GM21717 (cell line): Measurements from ENCODE around the gene TBC1D1.

Source experiments
- ATAC-seq: cut with Tn5 transposase; IDR thresholded peaks from one replicate; pipeline ENCODE4 v1.9.1; 2021; ENCODE audit warnings: mild to moderate bottlenecking, moderate library complexity; ENCODE audit not compliant: unreplicated experiment

Gene TBC1D1

GRCh38 chr4:38095691-38096090 lies 204.8 kb downstream of the TBC1D1 start:
- no peak for ATAC-seq

DNA sequence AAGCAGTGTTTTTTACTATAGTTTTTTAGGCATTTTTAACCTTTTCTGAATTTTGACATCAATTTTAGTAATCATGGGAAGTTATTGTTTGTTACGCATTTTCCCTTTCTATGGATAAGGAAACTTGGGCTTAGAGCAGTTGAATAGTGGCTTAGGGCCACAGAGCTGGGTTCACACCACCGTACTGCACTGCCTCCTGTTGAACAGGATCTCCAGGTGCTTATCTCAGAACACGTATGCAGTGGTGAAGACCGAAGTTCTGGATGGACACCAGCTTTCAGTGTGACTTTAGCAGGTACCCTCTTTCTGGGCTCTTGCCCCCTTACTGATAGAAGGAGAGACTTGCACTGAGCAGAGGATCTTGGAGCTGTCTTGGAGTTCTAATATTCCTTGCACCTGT lies 206.9 kb downstream of the TBC1D1 start:
- no peak for ATAC-seq

GRCh38 chr4:38099020-38099600 lies 208.2 kb downstream of the TBC1D1 start:
- no peak for ATAC-seq

DNA sequence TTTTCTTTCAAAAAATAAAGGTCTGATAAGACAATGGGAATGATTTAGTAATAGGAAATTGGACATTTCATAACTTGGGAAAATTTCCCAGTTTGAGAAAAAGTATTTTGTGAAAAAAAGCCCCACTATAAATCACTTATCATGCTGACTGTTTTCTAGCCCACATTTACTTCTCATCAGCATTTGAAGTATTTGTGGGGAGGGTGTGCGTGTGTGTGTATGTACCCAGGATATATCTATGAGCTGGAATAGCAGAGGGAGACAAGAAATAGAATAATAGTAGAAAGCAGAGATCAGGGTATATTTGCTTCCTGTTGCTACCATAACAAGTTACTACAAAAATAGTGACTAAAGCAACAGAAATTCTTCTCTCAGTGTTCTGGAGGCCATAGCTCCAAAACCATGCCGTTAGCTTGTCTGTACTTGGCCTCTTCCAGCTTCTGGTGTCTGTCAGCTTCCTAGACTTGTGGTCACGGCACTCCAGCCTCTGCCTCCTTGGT lies 209.1 kb downstream of the TBC1D1 start:
- no peak for ATAC-seq

- ATAC-seq, result no peak
These were observed 209.8 kb downstream of the TBC1D1 start for GRCh38 chr4:38100474-38101255.

- no peak for ATAC-seq
These were observed 210.7 kb downstream of the TBC1D1 start for GRCh38 chr4:38101563-38101962.

DNA sequence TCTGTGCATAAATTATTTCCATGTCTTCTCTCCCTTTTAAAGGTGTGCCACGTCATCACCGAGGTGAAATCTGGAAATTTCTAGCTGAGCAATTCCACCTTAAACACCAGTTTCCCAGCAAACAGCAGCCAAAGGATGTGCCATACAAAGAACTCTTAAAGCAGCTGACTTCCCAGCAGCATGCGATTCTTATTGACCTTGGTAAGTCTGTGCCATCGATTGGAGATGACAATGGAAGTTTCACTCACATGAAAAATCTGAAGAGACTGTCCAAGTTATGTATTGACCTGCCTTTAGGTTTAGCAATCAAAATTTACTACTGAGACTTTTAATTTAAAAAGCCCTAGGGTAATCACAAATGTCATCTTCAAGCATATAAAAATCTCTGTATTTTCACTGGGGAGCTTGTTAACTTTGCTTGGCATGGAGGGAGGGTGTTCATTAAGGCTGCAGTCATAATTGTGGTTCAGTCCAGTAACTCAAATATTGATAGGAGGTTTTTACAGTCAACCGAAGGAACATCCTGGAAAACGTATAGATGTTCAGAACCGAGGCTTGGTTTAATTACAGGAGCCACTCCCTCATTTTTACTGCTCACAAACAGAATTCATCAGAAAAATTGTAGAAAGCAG lies 212.2 kb downstream of the TBC1D1 start:
- no peak for ATAC-seq

- peak; percentile 87 for ATAC-seq
These were observed 214.8 kb downstream of the TBC1D1 start for GRCh38 chr4:38105475-38106220.

DNA sequence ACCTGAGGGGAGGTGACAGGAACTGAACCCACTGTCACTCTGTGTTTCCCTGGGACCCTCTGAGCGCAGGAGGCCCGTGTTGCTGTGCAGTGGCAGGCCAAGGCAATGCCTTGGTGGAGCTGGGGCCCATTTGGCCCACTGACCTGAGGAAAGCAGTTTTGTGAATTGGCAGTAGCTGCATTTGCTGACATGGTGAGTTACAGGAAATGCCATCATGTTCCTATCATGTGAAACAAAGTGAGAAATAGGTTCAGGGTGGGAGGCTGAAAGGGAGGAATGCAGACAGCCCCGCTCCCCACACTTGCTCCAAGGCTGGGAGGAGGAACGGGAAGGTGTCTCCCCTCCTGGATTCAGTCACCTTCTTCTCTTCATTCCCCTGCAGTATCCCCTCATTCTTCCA lies 215.4 kb downstream of the TBC1D1 start:
- no peak for ATAC-seq

GRCh38 chr4:38106886-38107514 lies 216.1 kb downstream of the TBC1D1 start:
- no peak for ATAC-seq

DNA sequence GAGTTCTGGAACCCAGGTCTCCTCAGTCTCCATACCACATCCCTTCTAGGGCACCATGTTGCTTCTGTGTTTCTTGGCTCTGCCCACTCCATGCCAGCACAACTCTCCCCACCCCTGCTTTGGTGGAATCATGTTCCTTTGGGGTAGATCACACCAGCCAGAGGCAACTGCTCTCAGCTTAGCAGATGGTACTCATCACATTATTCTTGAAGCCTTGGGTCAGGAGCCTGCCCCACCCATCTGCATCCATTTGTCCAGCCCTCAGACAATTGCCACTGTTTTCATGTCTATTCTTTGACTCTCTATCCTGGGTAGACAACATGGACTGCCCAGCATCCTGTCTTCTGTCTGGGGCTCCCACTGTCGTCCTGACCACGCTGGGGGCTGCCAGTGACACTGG lies 216.9 kb downstream of the TBC1D1 start:
- ATAC-seq, result no peak

GRCh38 chr4:38109370-38109769 lies 218.5 kb downstream of the TBC1D1 start:
- ATAC-seq, result no peak

- ATAC-seq, result no peak
These were observed 219.0 kb downstream of the TBC1D1 start for GRCh38 chr4:38109896-38110295.

- ATAC-seq, result no peak
These were observed 220.1 kb downstream of the TBC1D1 start for GRCh38 chr4:38111024-38111423.

- ATAC-seq, result no peak
These were observed 220.8 kb downstream of the TBC1D1 start for GRCh38 chr4:38111717-38112116.

GRCh38 chr4:38113132-38113531 lies 222.2 kb downstream of the TBC1D1 start:
- no peak for ATAC-seq

- no peak for ATAC-seq
These were observed 222.7 kb downstream of the TBC1D1 start for GRCh38 chr4:38113551-38113950.

GRCh38 chr4:38114386-38115150 lies 223.7 kb downstream of the TBC1D1 start:
- no peak for ATAC-seq

DNA sequence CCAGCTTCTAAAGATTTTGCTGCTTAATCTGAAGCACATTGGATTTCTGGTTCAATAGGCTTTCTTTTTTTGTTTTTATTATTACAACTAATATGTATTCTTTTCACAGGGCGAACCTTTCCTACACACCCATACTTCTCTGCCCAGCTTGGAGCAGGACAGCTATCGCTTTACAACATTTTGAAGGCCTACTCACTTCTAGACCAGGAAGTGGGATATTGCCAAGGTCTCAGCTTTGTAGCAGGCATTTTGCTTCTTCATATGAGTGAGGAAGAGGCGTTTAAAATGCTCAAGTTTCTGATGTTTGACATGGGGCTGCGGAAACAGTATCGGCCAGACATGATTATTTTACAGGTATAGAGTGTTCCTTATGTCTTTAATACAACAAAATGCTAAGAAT lies 224.7 kb downstream of the TBC1D1 start:
- no peak for ATAC-seq

- no peak for ATAC-seq
These were observed 226.7 kb downstream of the TBC1D1 start for GRCh38 chr4:38117591-38117990.
